ENCODE results near the gene CBX8. TPM values are rescaled to one million over a fixed set of nuclear protein-coding genes. Genes with fewer than 3 reads are reported as not detected.

The CBX8 gene
- total and polyA plus RNA-seq, 2 of the 13 experiments (the other 11 are each of a cell fraction or from before 2014, with no cell fraction given): 0.34 to 12.6 TPM

- H2AFZ ChIP-seq (ENCODE audit: low read length): no peak overlapping the region
- no peak overlapping the region for H3K9ac ChIP-seq (ENCODE audit: insufficient read depth, low read depth, low read length)
- no TSS peak for BruUV-seq (replicated peaks)
- POLR2A ChIA-PET: interaction anchor here (1.3 to 1.6 kb wide), 2 partner anchors 32 to 37 kb away, joined by 3 to 10 read pairs; partner anchors contain the start of gene CBX4
- WGBS (ENCODE audit: low lambda C conversion rate): 39% methylated on average over 16 of the region's 57 CpGs
- H3K9me3 ChIP-seq (ENCODE audit: low read length): no peaks in the 10 kb centered on the region
- in situ Hi-C loops (cut with HindIII; ENCODE audit: extremely low pct_ligation_motif_present, low pct_unique_long_range_greater_than_20kb) (no loop called here), intact Hi-C loops (cut with micrococcal nuclease; ENCODE audit: unreplicated experiment) (no loop called here)
- CTCF ChIA-PET (ENCODE audit: low intra/inter-chr PET ratio, low total read pairs): no interaction called here
- ATAC-seq (peak; percentile 9), DNase-seq (ENCODE audit: low spot score) (no peak), FAIRE-seq (no peak)
- H3K4me1 ChIP-seq (ENCODE audit: insufficient read depth, low read length): peaks cover 70% of the 10 kb centered on the region
- peak overlapping the region in 1 of 3 experiments; percentile 54; a peak in 1 of 6 replicates for H3K4me3 ChIP-seq (replicated peaks in 1 of 3; ENCODE audit: insufficient read depth in 1 of 3, low read depth in 2 of 3, low read length in 3 of 3)
- H3K27ac ChIP-seq (ENCODE audit: extremely low read length, insufficient read depth, low read length): no peak overlapping the region
- H3K27me3 ChIP-seq (ENCODE audit: control insufficient read depth in 1 of 2, insufficient read depth in 2 of 2, low read length in 2 of 2): peaks cover 60 to 100% of the 10 kb centered on the region in 2 experiments
- no peaks in the 10 kb centered on the region for H4K20me1 ChIP-seq (ENCODE audit: insufficient read depth, low read length)
- no peaks in the 10 kb centered on the region for H3K36me3 ChIP-seq (replicated peaks in 1 of 2; ENCODE audit: control insufficient read depth in 1 of 2, insufficient read depth in 2 of 2, low read length in 2 of 2)
- no peaks in the 10 kb centered on the region for H3K79me2 ChIP-seq (ENCODE audit: insufficient read depth, low read length)
- no peak overlapping the region for H3K4me2 ChIP-seq (ENCODE audit: low read depth, low read length)
- no peak for TF ChIP-seq ZNF639 (CRISPR knock-in tag; conservative IDR thresholded peaks at IDR 0.05)
- no peak for TF ChIP-seq GATAD1 (CRISPR knock-in tag; IDR thresholded peaks at IDR 0.05)
- TF ChIP-seq, protein P1, sequence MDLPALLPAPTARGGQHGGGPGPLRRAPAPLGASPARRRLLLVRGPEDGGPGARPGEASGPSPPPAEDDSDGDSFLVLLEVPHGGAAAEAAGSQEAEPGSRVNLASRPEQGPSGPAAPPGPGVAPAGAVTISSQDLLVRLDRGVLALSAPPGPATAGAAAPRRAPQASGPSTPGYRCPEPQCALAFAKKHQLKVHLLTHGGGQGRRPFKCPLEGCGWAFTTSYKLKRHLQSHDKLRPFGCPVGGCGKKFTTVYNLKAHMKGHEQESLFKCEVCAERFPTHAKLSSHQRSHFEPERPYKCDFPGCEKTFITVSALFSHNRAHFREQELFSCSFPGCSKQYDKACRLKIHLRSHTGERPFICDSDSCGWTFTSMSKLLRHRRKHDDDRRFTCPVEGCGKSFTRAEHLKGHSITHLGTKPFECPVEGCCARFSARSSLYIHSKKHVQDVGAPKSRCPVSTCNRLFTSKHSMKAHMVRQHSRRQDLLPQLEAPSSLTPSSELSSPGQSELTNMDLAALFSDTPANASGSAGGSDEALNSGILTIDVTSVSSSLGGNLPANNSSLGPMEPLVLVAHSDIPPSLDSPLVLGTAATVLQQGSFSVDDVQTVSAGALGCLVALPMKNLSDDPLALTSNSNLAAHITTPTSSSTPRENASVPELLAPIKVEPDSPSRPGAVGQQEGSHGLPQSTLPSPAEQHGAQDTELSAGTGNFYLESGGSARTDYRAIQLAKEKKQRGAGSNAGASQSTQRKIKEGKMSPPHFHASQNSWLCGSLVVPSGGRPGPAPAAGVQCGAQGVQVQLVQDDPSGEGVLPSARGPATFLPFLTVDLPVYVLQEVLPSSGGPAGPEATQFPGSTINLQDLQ (CRISPR knock-in tag; IDR thresholded peaks at IDR 0.05): 0 out of 2 replicates have a peak, but pooled peaks have one; percentile 31
- TF ChIP-seq ZBTB33 (CRISPR knock-in tag; IDR thresholded peaks at IDR 0.05): peak; percentile 49; the same call in 1 of the 2 replicates
- 0 out of 2 replicates have a peak, but pooled peaks have one; percentile 2 for TF ChIP-seq ZNF292 (CRISPR knock-in tag; IDR thresholded peaks at IDR 0.05; ENCODE audit: borderline replicate concordance, low read depth)
- TF ChIP-seq ZNF180 (CRISPR knock-in tag; IDR thresholded peaks at IDR 0.05; ENCODE audit: borderline replicate concordance, low read depth): no peak
- TF ChIP-seq JDP2 (CRISPR knock-in tag; IDR thresholded peaks at IDR 0.05; ENCODE audit: borderline replicate concordance): no peak
- TF ChIP-seq, protein P2, sequence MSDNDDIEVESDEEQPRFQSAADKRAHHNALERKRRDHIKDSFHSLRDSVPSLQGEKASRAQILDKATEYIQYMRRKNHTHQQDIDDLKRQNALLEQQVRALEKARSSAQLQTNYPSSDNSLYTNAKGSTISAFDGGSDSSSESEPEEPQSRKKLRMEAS (IDR thresholded peaks at IDR 0.05): 0 out of 2 replicates have a peak, but pooled peaks have one; percentile 32
- TF ChIP-seq ZNF777 (CRISPR knock-in tag; IDR thresholded peaks at IDR 0.05): peak; percentile 90
- no peak for TF ChIP-seq HOXA7 (CRISPR knock-in tag; IDR thresholded peaks at IDR 0.05)
- TF ChIP-seq ZFP82 (CRISPR knock-in tag; IDR thresholded peaks at IDR 0.05; ENCODE audit: borderline replicate concordance): peak; percentile 30; the same call in 1 of the 2 replicates
- TF ChIP-seq, protein P3, sequence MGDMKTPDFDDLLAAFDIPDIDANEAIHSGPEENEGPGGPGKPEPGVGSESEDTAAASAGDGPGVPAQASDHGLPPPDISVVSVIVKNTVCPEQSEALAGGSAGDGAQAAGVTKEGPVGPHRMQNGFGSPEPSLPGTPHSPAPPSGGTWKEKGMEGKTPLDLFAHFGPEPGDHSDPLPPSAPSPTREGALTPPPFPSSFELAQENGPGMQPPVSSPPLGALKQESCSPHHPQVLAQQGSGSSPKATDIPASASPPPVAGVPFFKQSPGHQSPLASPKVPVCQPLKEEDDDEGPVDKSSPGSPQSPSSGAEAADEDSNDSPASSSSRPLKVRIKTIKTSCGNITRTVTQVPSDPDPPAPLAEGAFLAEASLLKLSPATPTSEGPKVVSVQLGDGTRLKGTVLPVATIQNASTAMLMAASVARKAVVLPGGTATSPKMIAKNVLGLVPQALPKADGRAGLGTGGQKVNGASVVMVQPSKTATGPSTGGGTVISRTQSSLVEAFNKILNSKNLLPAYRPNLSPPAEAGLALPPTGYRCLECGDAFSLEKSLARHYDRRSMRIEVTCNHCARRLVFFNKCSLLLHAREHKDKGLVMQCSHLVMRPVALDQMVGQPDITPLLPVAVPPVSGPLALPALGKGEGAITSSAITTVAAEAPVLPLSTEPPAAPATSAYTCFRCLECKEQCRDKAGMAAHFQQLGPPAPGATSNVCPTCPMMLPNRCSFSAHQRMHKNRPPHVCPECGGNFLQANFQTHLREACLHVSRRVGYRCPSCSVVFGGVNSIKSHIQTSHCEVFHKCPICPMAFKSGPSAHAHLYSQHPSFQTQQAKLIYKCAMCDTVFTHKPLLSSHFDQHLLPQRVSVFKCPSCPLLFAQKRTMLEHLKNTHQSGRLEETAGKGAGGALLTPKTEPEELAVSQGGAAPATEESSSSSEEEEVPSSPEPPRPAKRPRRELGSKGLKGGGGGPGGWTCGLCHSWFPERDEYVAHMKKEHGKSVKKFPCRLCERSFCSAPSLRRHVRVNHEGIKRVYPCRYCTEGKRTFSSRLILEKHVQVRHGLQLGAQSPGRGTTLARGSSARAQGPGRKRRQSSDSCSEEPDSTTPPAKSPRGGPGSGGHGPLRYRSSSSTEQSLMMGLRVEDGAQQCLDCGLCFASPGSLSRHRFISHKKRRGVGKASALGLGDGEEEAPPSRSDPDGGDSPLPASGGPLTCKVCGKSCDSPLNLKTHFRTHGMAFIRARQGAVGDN (CRISPR knock-in tag; IDR thresholded peaks at IDR 0.05): peak; percentile 27; the same call in 1 of the 2 replicates
Observed at GRCh38 chr17:79802736-79803420, 6.0 kb upstream of the CBX8 start.

Data from HepG2 (cell line).